Measurements from ENCODE around the gene IRAK1. TPM values are rescaled to one million over a fixed set of nuclear protein-coding genes. Genes with fewer than 3 reads are reported as not detected.

IRAK1 gene
- total RNA-seq, 1 experiment from 2014 or later: 147 TPM

DNA sequence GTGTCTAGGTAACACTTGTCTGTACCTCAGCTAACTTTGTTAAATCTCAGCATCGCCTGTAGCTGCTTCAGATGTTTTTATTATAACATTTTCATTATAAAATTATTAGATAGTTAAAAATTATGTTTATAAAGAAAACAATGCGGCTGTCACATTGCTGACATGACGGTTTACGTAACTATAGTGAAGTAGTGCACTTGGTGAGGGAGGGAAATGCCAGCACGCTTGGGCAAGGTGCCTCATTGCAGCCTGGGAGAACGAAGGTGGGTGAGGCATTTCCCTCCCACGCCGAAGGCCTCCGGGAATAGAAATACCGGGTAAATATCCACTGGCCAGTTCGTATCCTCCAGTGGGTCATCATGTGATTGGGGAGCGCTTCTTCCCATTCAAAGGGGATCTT, 31.2 kb downstream of the IRAK1 start:
- Histone ChIP-seq H3K9me3 (ENCODE audit: low read depth, low read length, poor library complexity, severe bottlenecking) (no peaks in the 10 kb centered on the region), H3K4me1 (ENCODE audit: insufficient read depth, low read length, poor library complexity, severe bottlenecking) (no peaks in the 10 kb centered on the region), H3K27me3 (replicated peaks; ENCODE audit: insufficient read depth, low read depth, low read length, poor library complexity) (no peaks in the 10 kb centered on the region), H3K4me3 (ENCODE audit: low read depth, low read length, poor library complexity, severe bottlenecking) (no peak overlapping the region), H3K27ac (ENCODE audit: low read depth, low read length, poor library complexity, severe bottlenecking) (no peak overlapping the region), H3K36me3 (ENCODE audit: insufficient read depth, low read length, poor library complexity, severe bottlenecking) (no peaks in the 10 kb centered on the region)
- no peak for DNase-seq (ENCODE audit: low spot score)
- TF ChIP-seq EZH2 (IDR thresholded peaks at IDR 0.05; ENCODE audit: borderline replicate concordance, low read depth, low read length, poor library complexity, severe bottlenecking): no peak
- TF ChIP-seq, protein P1, sequence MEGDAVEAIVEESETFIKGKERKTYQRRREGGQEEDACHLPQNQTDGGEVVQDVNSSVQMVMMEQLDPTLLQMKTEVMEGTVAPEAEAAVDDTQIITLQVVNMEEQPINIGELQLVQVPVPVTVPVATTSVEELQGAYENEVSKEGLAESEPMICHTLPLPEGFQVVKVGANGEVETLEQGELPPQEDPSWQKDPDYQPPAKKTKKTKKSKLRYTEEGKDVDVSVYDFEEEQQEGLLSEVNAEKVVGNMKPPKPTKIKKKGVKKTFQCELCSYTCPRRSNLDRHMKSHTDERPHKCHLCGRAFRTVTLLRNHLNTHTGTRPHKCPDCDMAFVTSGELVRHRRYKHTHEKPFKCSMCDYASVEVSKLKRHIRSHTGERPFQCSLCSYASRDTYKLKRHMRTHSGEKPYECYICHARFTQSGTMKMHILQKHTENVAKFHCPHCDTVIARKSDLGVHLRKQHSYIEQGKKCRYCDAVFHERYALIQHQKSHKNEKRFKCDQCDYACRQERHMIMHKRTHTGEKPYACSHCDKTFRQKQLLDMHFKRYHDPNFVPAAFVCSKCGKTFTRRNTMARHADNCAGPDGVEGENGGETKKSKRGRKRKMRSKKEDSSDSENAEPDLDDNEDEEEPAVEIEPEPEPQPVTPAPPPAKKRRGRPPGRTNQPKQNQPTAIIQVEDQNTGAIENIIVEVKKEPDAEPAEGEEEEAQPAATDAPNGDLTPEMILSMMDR (conservative IDR thresholded peaks at IDR 0.05; ENCODE audit: low read depth, low read length): no peak
- intact Hi-C loops (cut with micrococcal nuclease; ENCODE audit: unreplicated experiment): no loop called here
- BruUV-seq (replicated peaks): no TSS peak
- POLR2A ChIA-PET (ENCODE audit: low non-redundant PET): no interaction called here
- CTCF ChIA-PET: no interaction called here

DNA sequence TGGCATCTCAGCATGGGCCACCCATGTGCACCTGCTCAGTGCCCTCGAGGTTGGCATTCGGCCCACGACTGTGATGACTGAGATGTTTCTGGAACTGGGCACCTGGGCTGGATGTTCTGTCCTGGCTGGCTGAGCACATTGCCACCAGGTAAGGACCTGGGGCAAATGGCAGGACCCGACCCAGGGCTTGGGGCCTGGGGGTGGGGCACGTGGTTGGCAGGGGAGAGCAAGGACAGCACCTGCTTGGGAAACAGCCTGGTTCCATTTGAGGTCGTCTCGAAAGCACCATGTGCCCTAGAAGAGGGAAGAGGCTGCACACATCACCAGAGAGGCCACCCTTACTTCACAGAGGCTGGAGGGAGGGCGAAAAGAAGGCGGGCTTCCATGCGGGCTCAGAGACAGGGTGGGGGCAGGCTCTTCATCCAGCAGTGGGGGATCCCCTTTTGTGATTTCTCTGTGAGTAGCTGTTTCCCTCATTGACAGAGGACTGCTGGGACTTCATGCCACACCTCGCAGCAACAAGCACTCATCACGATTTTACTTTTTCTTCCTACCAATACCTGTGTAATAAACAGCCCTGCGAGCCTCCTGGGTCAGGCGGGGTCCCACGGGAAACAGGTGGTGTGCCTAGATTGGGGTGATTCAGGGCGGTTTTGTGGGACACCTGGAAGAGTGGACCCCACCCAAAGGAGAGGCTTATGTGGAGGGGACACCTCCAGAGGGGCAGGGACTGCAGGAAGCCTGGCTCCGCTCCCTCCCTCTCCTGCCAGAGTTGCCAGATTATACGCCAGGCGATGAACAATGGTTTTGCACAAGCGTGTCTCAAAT, 35.1 kb downstream of the IRAK1 start:
- H3K9me3 ChIP-seq (ENCODE audit: low read depth, low read length, poor library complexity, severe bottlenecking): no peaks in the 10 kb centered on the region
- DNase-seq (ENCODE audit: low spot score): no peak
- no TSS peak for BruUV-seq (replicated peaks)
- no peaks in the 10 kb centered on the region for H3K36me3 ChIP-seq (ENCODE audit: insufficient read depth, low read length, poor library complexity, severe bottlenecking)
- H3K4me3 ChIP-seq (ENCODE audit: low read depth, low read length, poor library complexity, severe bottlenecking): no peak overlapping the region
- intact Hi-C loops (cut with micrococcal nuclease; ENCODE audit: unreplicated experiment): no loop called here
- TF ChIP-seq, protein P1 (conservative IDR thresholded peaks at IDR 0.05; ENCODE audit: low read depth, low read length): no peak
- TF ChIP-seq EZH2 (IDR thresholded peaks at IDR 0.05; ENCODE audit: borderline replicate concordance, low read depth, low read length, poor library complexity, severe bottlenecking): no peak
- ChIA-PET POLR2A (ENCODE audit: low non-redundant PET) (no interaction called here), CTCF (no interaction called here)
- no peaks in the 10 kb centered on the region for H3K4me1 ChIP-seq (ENCODE audit: insufficient read depth, low read length, poor library complexity, severe bottlenecking)
- no peaks in the 10 kb centered on the region for H3K27me3 ChIP-seq (replicated peaks; ENCODE audit: insufficient read depth, low read depth, low read length, poor library complexity)
- H3K27ac ChIP-seq (ENCODE audit: low read depth, low read length, poor library complexity, severe bottlenecking): no peak overlapping the region

DNA sequence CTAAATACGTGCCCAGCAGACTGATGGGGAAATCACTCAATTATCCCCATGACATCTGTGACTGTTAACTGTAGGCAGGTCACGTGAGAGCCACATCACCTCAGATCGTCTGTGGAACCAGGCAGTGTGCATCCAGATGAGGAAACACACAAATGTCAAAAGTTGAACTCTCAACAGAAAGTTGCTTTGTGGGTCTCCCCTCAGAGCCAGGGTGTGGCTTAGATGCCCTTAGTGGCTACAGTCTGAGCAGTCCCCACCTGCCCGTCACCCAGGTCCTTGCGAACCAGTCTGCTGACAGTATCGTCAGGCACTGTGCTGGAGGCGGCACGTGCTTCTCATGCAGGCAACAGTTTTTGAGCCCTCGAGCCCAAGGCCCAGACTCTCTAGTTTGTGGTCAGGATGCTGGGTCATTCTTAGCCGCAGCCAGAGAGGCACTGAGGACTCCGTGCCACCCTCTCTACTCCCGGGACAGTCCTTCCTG, 36.3 kb downstream of the IRAK1 start:
- TF ChIP-seq EZH2 (IDR thresholded peaks at IDR 0.05; ENCODE audit: borderline replicate concordance, low read depth, low read length, poor library complexity, severe bottlenecking): no peak
- TF ChIP-seq, protein P1 (conservative IDR thresholded peaks at IDR 0.05; ENCODE audit: low read depth, low read length): no peak

More for the DNA sequence above, 36.3 kb downstream of the IRAK1 start:
- Histone ChIP-seq H3K27ac (ENCODE audit: low read depth, low read length, poor library complexity, severe bottlenecking) (no peak overlapping the region), H3K4me1 (ENCODE audit: insufficient read depth, low read length, poor library complexity, severe bottlenecking) (no peaks in the 10 kb centered on the region), H3K9me3 (ENCODE audit: low read depth, low read length, poor library complexity, severe bottlenecking) (no peaks in the 10 kb centered on the region), H3K36me3 (ENCODE audit: insufficient read depth, low read length, poor library complexity, severe bottlenecking) (no peaks in the 10 kb centered on the region), H3K4me3 (ENCODE audit: low read depth, low read length, poor library complexity, severe bottlenecking) (no peak overlapping the region), H3K27me3 (replicated peaks; ENCODE audit: insufficient read depth, low read depth, low read length, poor library complexity) (no peaks in the 10 kb centered on the region)
- intact Hi-C loops (cut with micrococcal nuclease; ENCODE audit: unreplicated experiment): no loop called here
- CTCF ChIA-PET: no interaction called here
- POLR2A ChIA-PET (ENCODE audit: low non-redundant PET): no interaction called here
- DNase-seq (ENCODE audit: low spot score): no peak
- BruUV-seq (replicated peaks): no TSS peak
